ENCODE measurements around the gene CCDC126. TPM values are rescaled to one million over a fixed set of nuclear protein-coding genes. Genes with fewer than 3 reads are reported as not detected.

Gene CCDC126
- total RNA-seq, 1 experiment from 2014 or later, result 11.3 TPM

- no peak for DNase-seq
- POLR2A ChIA-PET, result no interaction called here
- Mint-ChIP-seq H3K4me3 (ENCODE audit: unreplicated experiment) (no peak overlapping the region), H3K9me3 (ENCODE audit: unreplicated experiment) (peaks cover 13% of the 10 kb centered on the region), H3K36me3 (ENCODE audit: insufficient read depth, unreplicated experiment) (no peaks in the 10 kb centered on the region), H3K4me1 (ENCODE audit: low read depth, unreplicated experiment) (peaks cover 4% of the 10 kb centered on the region), H3K27ac (ENCODE audit: unreplicated experiment) (peak overlapping the region; percentile 40), H3K27me3 (ENCODE audit: insufficient read depth, unreplicated experiment) (no peaks in the 10 kb centered on the region)
- Histone ChIP-seq H3K36me3 (ENCODE audit: control insufficient read depth, insufficient read depth, low read length) (no peaks in the 10 kb centered on the region), H3K4me3 (ENCODE audit: low read depth, low read length) (no peak overlapping the region), H3K27me3 (replicated peaks; ENCODE audit: control insufficient read depth, insufficient read depth, low read length) (no peaks in the 10 kb centered on the region), H3K4me1 (no peaks in the 10 kb centered on the region), H3K9me3 (peaks cover 11% of the 10 kb centered on the region)
- no TSS peak for BruUV-seq (replicated peaks)
- no peak for TF ChIP-seq CTCF (IDR thresholded peaks at IDR 0.05; ENCODE audit: insufficient read depth in 1 of 2, low read depth in 1 of 2, low read length in 1 of 2, severe bottlenecking in 1 of 2, unreplicated experiment in 1 of 2)
- CTCF ChIA-PET, result no interaction called here
- intact Hi-C loops (cut with micrococcal nuclease; ENCODE audit: unreplicated experiment), result no loop called here
These were observed 65.2 kb downstream of the CCDC126 start for GRCh38 chr7:23662124-23662983.

GRCh38 chr7:23662984-23663313 is 65.8 kb downstream of the CCDC126 start:
- H3K4me1 ChIP-seq, result no peaks in the 10 kb centered on the region
- Mint-ChIP-seq H3K27ac (ENCODE audit: unreplicated experiment) (peak overlapping the region; percentile 40), H3K36me3 (ENCODE audit: insufficient read depth, unreplicated experiment) (no peaks in the 10 kb centered on the region), H3K27me3 (ENCODE audit: insufficient read depth, unreplicated experiment) (no peaks in the 10 kb centered on the region), H3K4me1 (ENCODE audit: low read depth, unreplicated experiment) (peaks cover 4% of the 10 kb centered on the region), H3K9me3 (ENCODE audit: unreplicated experiment) (peaks cover 10% of the 10 kb centered on the region), H3K4me3 (ENCODE audit: unreplicated experiment) (no peak overlapping the region)
- ChIA-PET CTCF (no interaction called here), POLR2A (no interaction called here)
- H3K9me3 ChIP-seq, result peaks cover 11% of the 10 kb centered on the region
- no peaks in the 10 kb centered on the region for H3K36me3 ChIP-seq (ENCODE audit: control insufficient read depth, insufficient read depth, low read length)
- BruUV-seq (replicated peaks), result no TSS peak
- DNase-seq, result no peak
- no peak for TF ChIP-seq CTCF (IDR thresholded peaks at IDR 0.05; ENCODE audit: insufficient read depth in 1 of 2, low read depth in 1 of 2, low read length in 1 of 2, severe bottlenecking in 1 of 2, unreplicated experiment in 1 of 2)
- H3K27me3 ChIP-seq (replicated peaks; ENCODE audit: control insufficient read depth, insufficient read depth, low read length), result no peaks in the 10 kb centered on the region
- H3K4me3 ChIP-seq (ENCODE audit: low read depth, low read length), result no peak overlapping the region
- intact Hi-C loops (cut with micrococcal nuclease; ENCODE audit: unreplicated experiment), result no loop called here

GRCh38 chr7:23664122-23664521 is 66.9 kb downstream of the CCDC126 start:
- intact Hi-C loops (cut with micrococcal nuclease; ENCODE audit: unreplicated experiment), result no loop called here
- Mint-ChIP-seq H3K4me1 (ENCODE audit: low read depth, unreplicated experiment) (peaks cover 4% of the 10 kb centered on the region), H3K9me3 (ENCODE audit: unreplicated experiment) (peaks cover 2% of the 10 kb centered on the region), H3K27ac (ENCODE audit: unreplicated experiment) (no peak overlapping the region), H3K4me3 (ENCODE audit: unreplicated experiment) (no peak overlapping the region), H3K27me3 (ENCODE audit: insufficient read depth, unreplicated experiment) (no peaks in the 10 kb centered on the region), H3K36me3 (ENCODE audit: insufficient read depth, unreplicated experiment) (no peaks in the 10 kb centered on the region)
- no peak overlapping the region for H3K4me3 ChIP-seq (ENCODE audit: low read depth, low read length)
- DNase-seq, result no peak
- H3K36me3 ChIP-seq (ENCODE audit: control insufficient read depth, insufficient read depth, low read length), result no peaks in the 10 kb centered on the region
- BruUV-seq (replicated peaks), result no TSS peak
- no peak for TF ChIP-seq CTCF (IDR thresholded peaks at IDR 0.05; ENCODE audit: insufficient read depth in 1 of 2, low read depth in 1 of 2, low read length in 1 of 2, severe bottlenecking in 1 of 2, unreplicated experiment in 1 of 2)
- no peaks in the 10 kb centered on the region for H3K4me1 ChIP-seq
- ChIA-PET POLR2A (no interaction called here), CTCF (no interaction called here)
- H3K27me3 ChIP-seq (replicated peaks; ENCODE audit: control insufficient read depth, insufficient read depth, low read length), result no peaks in the 10 kb centered on the region
- peaks cover 3% of the 10 kb centered on the region for H3K9me3 ChIP-seq
